HepG2 (cell line): ENCODE data around the gene PCDHA13. TPM values are rescaled to one million over a fixed set of nuclear protein-coding genes. Genes with fewer than 3 reads are reported as not detected.

Source experiments
- ATAC-seq: fragments of 200-7000 bp; cut with Tn5 transposase; 3 replicates; pipeline ENCODE4 v1.9.1; 2020; ENCODE audit warnings: mild to moderate bottlenecking, moderate library complexity
- BruUV-seq: library from RNA; stranded (reverse); fragments of 400-500 nt; replicated peaks from 2 replicates; lab custom pipeline; 2021; lab: Mats Ljungman, UMichigan
- CTCF ChIA-PET: fragments of 300-600 bp; formaldehyde crosslinking; extraction: SDS; loops from one replicate; lab custom pipeline; 2021; ENCODE audit warnings: low total read pairs, inconsistent platforms, low intra/inter-chr PET ratio; lab: Yijun Ruan, JAX
- POLR2A ChIA-PET: fragments of 350-600 bp; sonication (Branson Sonifier 250); formaldehyde crosslinking; loops from one replicate; lab custom pipeline; 2020; ENCODE audit warnings: antibody characterized with exemption, inconsistent platforms; lab: Yijun Ruan, JAX
- DNase-seq: peaks from one replicate; pipeline ENCODE4 v3.0.0-alpha.2; 2015; ENCODE audit warnings: low spot score
- FAIRE-seq: peaks from 3 replicates; lab custom pipeline; 2011; peaks lifted over from hg19 to GRCh38; lab: Jason Lieb, UNC
- H2AFZ ChIP-seq: one replicate; pipeline ENCODE4 v1.6.1; 2011; ENCODE audit warnings: low read length, inconsistent platforms
- H3K27ac ChIP-seq: fragments of 300-600 bp; 3 replicates; pipeline ENCODE4 v1.8.0; 2011; ENCODE audit warnings: mixed run types, mild to moderate bottlenecking, mixed read lengths, low read length, inconsistent platforms; ENCODE audit not compliant: insufficient read depth; ENCODE audit errors: extremely low read length
- H3K27me3 ChIP-seq, 2 experiments: fragments of 200-600 bp in 1 of 2; 2 replicates in 1 of 2; 3 replicates in 1 of 2; pipeline versions ENCODE4 v1.6.0 to v1.8.0; 2011; ENCODE audit warnings: low read length in 2 of 2, mild to moderate bottlenecking in 2 of 2, moderate library complexity in 2 of 2, inconsistent platforms in 1 of 2; ENCODE audit not compliant: insufficient read depth in 2 of 2, control insufficient read depth in 1 of 2
- H3K36me3 ChIP-seq, 2 experiments: fragments of 200-600 bp in 1 of 2; replicated peaks in 1 of 2; 2 replicates in 1 of 2; 3 replicates in 1 of 2; pipeline versions ENCODE4 v1.5.1 to v1.8.0; 2011; ENCODE audit warnings: low read length in 2 of 2, inconsistent platforms in 1 of 2; ENCODE audit not compliant: insufficient read depth in 2 of 2, control insufficient read depth in 1 of 2
- H3K4me1 ChIP-seq: 2 replicates; pipeline ENCODE4 v1.5.1; 2012; ENCODE audit warnings: low read length, inconsistent platforms; ENCODE audit not compliant: insufficient read depth
- H3K4me2 ChIP-seq: 2 replicates; pipeline ENCODE4 v1.6.0; 2011; ENCODE audit warnings: low read depth, low read length, inconsistent platforms
- H3K4me3 ChIP-seq, 3 experiments: fragments of 200-600 bp in 1 of 3; sonication (generic), shearing (Covaris generic) in 1 of 3; replicated peaks in 1 of 3; 2 replicates each; pipeline ENCODE4 v1.5.1; 2011 to 2016; ENCODE audit warnings: low read length in 3 of 3, inconsistent platforms in 2 of 3, low read depth in 2 of 3, mild to moderate bottlenecking in 2 of 3, control low read depth in 1 of 3, mixed read lengths in 1 of 3; ENCODE audit not compliant: insufficient read depth in 1 of 3
- H3K79me2 ChIP-seq: one replicate; pipeline ENCODE4 v1.6.1; 2011; ENCODE audit warnings: low read length, inconsistent platforms; ENCODE audit not compliant: insufficient read depth
- H3K9ac ChIP-seq: 2 replicates; pipeline ENCODE4 v1.6.0; 2011; ENCODE audit warnings: mild to moderate bottlenecking, low read depth, low read length, inconsistent platforms; ENCODE audit not compliant: insufficient read depth
- H3K9me3 ChIP-seq: 2 replicates; pipeline ENCODE4 v1.5.1; 2012; ENCODE audit warnings: mild to moderate bottlenecking, low read length
- H4K20me1 ChIP-seq: 2 replicates; pipeline ENCODE4 v1.6.0; 2011; ENCODE audit warnings: inconsistent platforms, mild to moderate bottlenecking, low read length, moderate library complexity; ENCODE audit not compliant: insufficient read depth
- ATF1 ChIP-seq: IDR thresholded peaks from 2 replicates; pipeline ENCODE4 v1.6.1; 2016; ENCODE audit warnings: mild to moderate bottlenecking, control low read depth
- IKZF1 ChIP-seq: fragments of 450-650 bp; IDR thresholded peaks from 2 replicates; pipeline ENCODE4 v1.7.1; 2016
- NCOA2 ChIP-seq: sonication (generic); formaldehyde crosslinking; IDR thresholded peaks from 2 replicates; pipeline ENCODE4 v1.8.0; 2022; ENCODE audit warnings: inconsistent platforms
- NCOR1 ChIP-seq: fragments of 200-600 bp; sonication (generic); IDR thresholded peaks from 2 replicates; pipeline ENCODE4 v1.7.0; 2017; ENCODE audit warnings: antibody characterized with exemption, low read length, borderline replicate concordance
- RBM22 ChIP-seq: fragments of 200-400 bp; formaldehyde crosslinking; optimal IDR thresholded peaks from 2 replicates; pipeline ENCODE3; 2017; ENCODE audit warnings: mild to moderate bottlenecking, low read length, moderate library complexity
- SIX1 ChIP-seq: sonication (generic); formaldehyde crosslinking; IDR thresholded peaks from 2 replicates; pipeline ENCODE4 v1.4.0; 2020; ENCODE audit warnings: missing genetic modification reagents, borderline replicate concordance
- TBX2 ChIP-seq: sonication (generic); formaldehyde crosslinking; IDR thresholded peaks from 2 replicates; pipeline ENCODE4 v1.5.0; 2020; ENCODE audit warnings: missing genetic modification reagents, mild to moderate bottlenecking, borderline replicate concordance
- ZFP36L2 ChIP-seq: sonication (generic); formaldehyde crosslinking; IDR thresholded peaks from 2 replicates; pipeline ENCODE4 v1.4.0; 2020; ENCODE audit warnings: missing genetic modification reagents
- ZNF264 ChIP-seq: sonication (generic); formaldehyde crosslinking; IDR thresholded peaks from 2 replicates; pipeline ENCODE4 v1.4.0; 2020; ENCODE audit warnings: missing genetic modification reagents
- ZSCAN25 ChIP-seq: sonication (generic); formaldehyde crosslinking; IDR thresholded peaks from 2 replicates; pipeline ENCODE4 v1.8.0; 2022; ENCODE audit warnings: mild to moderate bottlenecking, missing genetic modification reagents
- WGBS: methylation state at CpG from one replicate; pipeline ENCODE4 v1.1.6; 2017; ENCODE audit warnings: low lambda C conversion rate; 5-methylcytosine and 5-hydroxymethylcytosine counted together
- in situ Hi-C: cut with HindIII; loops from 2 replicates; pipeline ENCODE4 v1.10.0; 2017; ENCODE audit warnings: low pct_unique_long_range_greater_than_20kb; ENCODE audit not compliant: extremely low pct_ligation_motif_present
- intact Hi-C: fragments of 100-400 bp; cut with micrococcal nuclease; formaldehyde crosslinking; loops from one replicate; pipeline ENCODE4 v1.10.0; 2022; ENCODE audit not compliant: unreplicated experiment
- polyA plus RNA-seq, 8 experiments: library from polyadenylated mRNA; depleted of rRNA in 3 of 8; stranded (reverse) in 7 of 8; unstranded in 1 of 8; fragments of >200 nt; fragmentation: Illumina TruSeq in 4 of 8; extraction: Trizol in 4 of 8; gene quantifications; 2 replicates each; pipeline versions ENCODE4 v1.2.1 to v1.2.3, GENCODE V29; 2011 to 2016; ENCODE audit warnings: low read depth in 4 of 8, missing spikeins in 1 of 8, mixed read lengths in 1 of 8; ENCODE audit not compliant: insufficient read depth in 1 of 8
- total RNA-seq, 5 experiments: library from RNA; depleted of rRNA; stranded (reverse); fragments of >200 nt; fragmentation: Illumina TruSeq; extraction: Trizol; gene quantifications; 2 replicates each; pipeline ENCODE4 v1.2.3, GENCODE V29; 2016; ENCODE audit warnings: low read depth in 1 of 5
- TF ChIP-seq, protein P1 (sequence below): sonication (generic); formaldehyde crosslinking; IDR thresholded peaks from 2 replicates; pipeline ENCODE4 v1.4.0; 2020; ENCODE audit warnings: mild to moderate bottlenecking, missing genetic modification reagents

Gene PCDHA13
- total and polyA plus RNA-seq, 2 of the 13 experiments (the other 11 are each of a cell fraction or from before 2014, with no cell fraction given), result 0.03 to 0.04 TPM

- no peak overlapping the region for H2AFZ ChIP-seq
- intact Hi-C loops, result no loop called here
- in situ Hi-C loops, result no loop called here
- POLR2A ChIA-PET, result no interaction called here
- no peak overlapping the region for H3K27ac ChIP-seq
- no peaks in the 10 kb centered on the region for H4K20me1 ChIP-seq
- no peaks in the 10 kb centered on the region for H3K36me3 ChIP-seq
- no peak overlapping the region for H3K4me2 ChIP-seq
- H3K9me3 ChIP-seq, result no peaks in the 10 kb centered on the region
- CTCF ChIA-PET, result interaction anchor here (2.6 kb wide), 1 partner anchor 170 kb away, joined by 34 read pairs; no protein-coding TSS in a partner anchor
- 92% methylated on average over 103 of the region's 114 CpGs for WGBS
- H3K9ac ChIP-seq, result no peak overlapping the region
- no peak for FAIRE-seq
- H3K79me2 ChIP-seq, result no peaks in the 10 kb centered on the region
- BruUV-seq, result no TSS peak
- no peak for DNase-seq
- H3K27me3 ChIP-seq, result no peaks in the 10 kb centered on the region
- ATAC-seq, result no peak
- H3K4me3 ChIP-seq, result no peak overlapping the region
- TF ChIP-seq ZFP36L2, result no peak
- TF ChIP-seq NCOR1, result no peak
- TF ChIP-seq ATF1 (CRISPR knock-in tag), result no peak
- TF ChIP-seq, all 625 proteins: peak for 0
- no peaks in the 10 kb centered on the region for H3K4me1 ChIP-seq
Observed at GRCh38 chr5:140870221-140871201, 11.4 kb upstream of the PCDHA13 start.

DNA sequence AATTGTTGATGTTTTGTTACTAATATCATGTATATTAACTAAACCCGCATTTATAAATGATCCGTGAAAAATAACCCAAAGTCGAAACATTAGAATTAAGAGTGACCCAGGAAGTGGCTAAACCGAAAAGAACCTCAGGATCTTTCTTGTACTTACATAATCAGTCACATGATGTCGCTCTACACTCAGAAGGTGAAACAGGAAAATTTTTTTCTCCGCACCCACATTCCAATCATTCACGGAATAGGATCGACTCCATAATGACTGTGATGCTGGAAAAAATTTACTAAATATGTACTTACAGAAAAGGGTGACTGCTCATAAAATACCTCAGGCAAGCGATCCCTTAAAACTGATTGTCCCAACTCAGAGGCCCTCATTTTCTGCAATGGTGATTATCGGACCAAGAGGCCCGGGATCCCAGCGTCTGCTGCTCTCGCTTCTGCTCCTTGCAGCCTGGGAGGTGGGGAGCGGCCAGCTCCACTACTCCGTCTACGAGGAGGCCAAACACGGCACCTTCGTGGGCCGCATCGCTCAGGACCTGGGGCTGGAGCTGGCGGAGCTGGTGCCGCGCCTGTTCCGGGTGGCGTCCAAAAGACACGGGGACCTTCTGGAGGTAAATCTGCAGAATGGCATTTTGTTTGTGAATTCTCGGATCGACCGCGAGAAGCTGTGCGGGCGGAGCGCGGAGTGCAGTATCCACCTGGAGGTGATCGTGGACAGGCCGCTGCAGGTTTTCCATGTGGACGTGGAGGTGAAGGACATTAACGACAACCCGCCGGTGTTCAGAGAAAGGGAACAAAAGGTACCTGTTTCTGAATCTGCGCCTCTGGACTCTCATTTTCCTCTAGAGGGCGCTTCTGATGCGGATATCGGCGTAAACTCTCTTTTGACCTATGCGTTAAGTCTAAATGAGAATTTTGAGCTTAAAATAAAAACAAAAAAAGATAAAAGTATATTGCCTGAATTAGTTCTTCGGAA lies 6.5 kb upstream of the PCDHA13 start, which contains the start of gene PCDHA12:
Gene PCDHA12 (plus strand): TSS at position 224 of the 981 bp plus-strand sequence. CDS start 165 bp downstream, at position 389.
- FAIRE-seq, result no peak
- no TSS peak for BruUV-seq
- no peak for ATAC-seq
- Histone ChIP-seq H3K27me3 (no peaks in the 10 kb centered on the region), H4K20me1 (no peaks in the 10 kb centered on the region), H3K4me3 (no peak within 1 kb of the TSS), H2AFZ (no peak within 1 kb of the TSS), H3K4me2 (no peak within 1 kb of the TSS), H3K4me1 (no peaks in the 10 kb centered on the region), H3K9ac (no peak within 1 kb of the TSS), H3K79me2 (no peaks in the 10 kb centered on the region), H3K36me3 (no peaks in the 10 kb centered on the region), H3K9me3 (no peaks in the 10 kb centered on the region), H3K27ac (no peak within 1 kb of the TSS)
- in situ Hi-C loops, result no loop called here
- ChIA-PET CTCF (no interaction called here), POLR2A (no interaction called here)
- intact Hi-C loops, result no loop called here
- no peak for DNase-seq
- WGBS, result 65% methylated on average over 45 of the region's 47 CpGs
- TF ChIP-seq NCOA2 (CRISPR knock-in tag), result no peak
- TF ChIP-seq ZNF264 (CRISPR knock-in tag), result no peak
- no peak for TF ChIP-seq ZSCAN25 (CRISPR knock-in tag)
- no peak for TF ChIP-seq RBM22
- no peak for TF ChIP-seq IKZF1
- TF ChIP-seq, protein P1, sequence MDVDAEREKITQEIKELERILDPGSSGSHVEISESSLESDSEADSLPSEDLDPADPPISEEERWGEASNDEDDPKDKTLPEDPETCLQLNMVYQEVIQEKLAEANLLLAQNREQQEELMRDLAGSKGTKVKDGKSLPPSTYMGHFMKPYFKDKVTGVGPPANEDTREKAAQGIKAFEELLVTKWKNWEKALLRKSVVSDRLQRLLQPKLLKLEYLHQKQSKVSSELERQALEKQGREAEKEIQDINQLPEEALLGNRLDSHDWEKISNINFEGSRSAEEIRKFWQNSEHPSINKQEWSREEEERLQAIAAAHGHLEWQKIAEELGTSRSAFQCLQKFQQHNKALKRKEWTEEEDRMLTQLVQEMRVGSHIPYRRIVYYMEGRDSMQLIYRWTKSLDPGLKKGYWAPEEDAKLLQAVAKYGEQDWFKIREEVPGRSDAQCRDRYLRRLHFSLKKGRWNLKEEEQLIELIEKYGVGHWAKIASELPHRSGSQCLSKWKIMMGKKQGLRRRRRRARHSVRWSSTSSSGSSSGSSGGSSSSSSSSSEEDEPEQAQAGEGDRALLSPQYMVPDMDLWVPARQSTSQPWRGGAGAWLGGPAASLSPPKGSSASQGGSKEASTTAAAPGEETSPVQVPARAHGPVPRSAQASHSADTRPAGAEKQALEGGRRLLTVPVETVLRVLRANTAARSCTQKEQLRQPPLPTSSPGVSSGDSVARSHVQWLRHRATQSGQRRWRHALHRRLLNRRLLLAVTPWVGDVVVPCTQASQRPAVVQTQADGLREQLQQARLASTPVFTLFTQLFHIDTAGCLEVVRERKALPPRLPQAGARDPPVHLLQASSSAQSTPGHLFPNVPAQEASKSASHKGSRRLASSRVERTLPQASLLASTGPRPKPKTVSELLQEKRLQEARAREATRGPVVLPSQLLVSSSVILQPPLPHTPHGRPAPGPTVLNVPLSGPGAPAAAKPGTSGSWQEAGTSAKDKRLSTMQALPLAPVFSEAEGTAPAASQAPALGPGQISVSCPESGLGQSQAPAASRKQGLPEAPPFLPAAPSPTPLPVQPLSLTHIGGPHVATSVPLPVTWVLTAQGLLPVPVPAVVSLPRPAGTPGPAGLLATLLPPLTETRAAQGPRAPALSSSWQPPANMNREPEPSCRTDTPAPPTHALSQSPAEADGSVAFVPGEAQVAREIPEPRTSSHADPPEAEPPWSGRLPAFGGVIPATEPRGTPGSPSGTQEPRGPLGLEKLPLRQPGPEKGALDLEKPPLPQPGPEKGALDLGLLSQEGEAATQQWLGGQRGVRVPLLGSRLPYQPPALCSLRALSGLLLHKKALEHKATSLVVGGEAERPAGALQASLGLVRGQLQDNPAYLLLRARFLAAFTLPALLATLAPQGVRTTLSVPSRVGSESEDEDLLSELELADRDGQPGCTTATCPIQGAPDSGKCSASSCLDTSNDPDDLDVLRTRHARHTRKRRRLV (CRISPR knock-in tag), result no peak
- no peak for TF ChIP-seq TBX2 (CRISPR knock-in tag)
- no peak for TF ChIP-seq SIX1 (CRISPR knock-in tag)
